Measurements from ENCODE around the gene ASB13.

DNA sequence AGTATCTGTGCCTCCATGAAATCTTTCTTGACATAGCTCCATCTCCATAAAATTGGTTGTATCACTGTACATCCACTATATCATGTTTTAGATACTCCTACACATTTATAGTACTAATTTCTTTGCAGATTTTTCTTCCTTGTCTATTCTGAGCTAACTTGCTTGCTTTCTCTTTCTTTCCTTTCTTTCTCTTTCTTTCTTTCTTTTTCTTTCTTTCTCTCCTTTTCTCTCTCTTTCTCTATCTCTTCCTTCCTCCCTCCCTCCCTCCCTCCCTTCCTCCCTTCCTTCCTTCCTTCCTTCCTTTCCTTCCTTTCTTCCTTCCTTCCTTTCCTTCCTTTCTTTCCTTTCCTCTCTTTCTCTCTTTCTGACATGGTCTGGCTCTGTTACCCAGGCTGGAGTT, 42.0 kb upstream of the ASB13 start:
- no peak for TF ChIP-seq POLR2A (IDR thresholded peaks at IDR 0.05; ENCODE audit: low read length)
- TF ChIP-seq GATA1 (IDR thresholded peaks at IDR 0.05; ENCODE audit: low read depth, low read length) = no peak

All from erythroblast (primary cell).